ENCODE results near the gene TRIM5.
"Not testable (repeated sequence)": the region's sequence is repeated elsewhere in the genome, so short reads cannot be mapped to it uniquely, and the experiment has no call there.

- not testable (repeated sequence) for TF ChIP-seq EP300, CTCF (IDR thresholded peaks at IDR 0.05)
These were observed 6.5 kb upstream of the TRIM5 start for GRCh38 chr11:5691238-5691963.
